ENCODE data around the gene SLC35E4.

DNA sequence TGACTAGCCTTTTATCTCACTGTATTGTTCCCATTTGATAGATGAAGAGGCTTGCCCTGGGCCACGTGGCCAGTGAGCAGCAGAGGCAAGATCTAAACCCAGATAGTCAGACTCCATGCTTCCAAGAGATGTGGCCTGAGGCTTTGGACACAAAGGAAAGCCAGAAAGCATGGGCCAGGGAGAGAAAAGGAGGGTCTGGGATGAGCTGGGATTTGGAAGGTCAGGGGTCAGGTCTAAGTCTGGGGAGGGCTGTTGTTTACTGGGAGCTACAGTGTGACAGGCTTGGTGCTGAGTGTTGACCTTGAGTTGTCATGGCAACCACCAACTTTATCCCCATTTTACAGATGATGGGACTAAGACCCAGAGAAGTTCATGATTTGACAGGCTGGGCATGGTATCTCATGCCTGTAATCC lies 2.1 kb downstream of the SLC35E4 start:
- TF ChIP-seq, protein P1, sequence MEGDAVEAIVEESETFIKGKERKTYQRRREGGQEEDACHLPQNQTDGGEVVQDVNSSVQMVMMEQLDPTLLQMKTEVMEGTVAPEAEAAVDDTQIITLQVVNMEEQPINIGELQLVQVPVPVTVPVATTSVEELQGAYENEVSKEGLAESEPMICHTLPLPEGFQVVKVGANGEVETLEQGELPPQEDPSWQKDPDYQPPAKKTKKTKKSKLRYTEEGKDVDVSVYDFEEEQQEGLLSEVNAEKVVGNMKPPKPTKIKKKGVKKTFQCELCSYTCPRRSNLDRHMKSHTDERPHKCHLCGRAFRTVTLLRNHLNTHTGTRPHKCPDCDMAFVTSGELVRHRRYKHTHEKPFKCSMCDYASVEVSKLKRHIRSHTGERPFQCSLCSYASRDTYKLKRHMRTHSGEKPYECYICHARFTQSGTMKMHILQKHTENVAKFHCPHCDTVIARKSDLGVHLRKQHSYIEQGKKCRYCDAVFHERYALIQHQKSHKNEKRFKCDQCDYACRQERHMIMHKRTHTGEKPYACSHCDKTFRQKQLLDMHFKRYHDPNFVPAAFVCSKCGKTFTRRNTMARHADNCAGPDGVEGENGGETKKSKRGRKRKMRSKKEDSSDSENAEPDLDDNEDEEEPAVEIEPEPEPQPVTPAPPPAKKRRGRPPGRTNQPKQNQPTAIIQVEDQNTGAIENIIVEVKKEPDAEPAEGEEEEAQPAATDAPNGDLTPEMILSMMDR (IDR thresholded peaks at IDR 0.05) = no peak
- no peak for TF ChIP-seq POLR2A (IDR thresholded peaks at IDR 0.05)

Data from right lobe of liver (tissue), 4 donors.